Measurements from ENCODE around the gene RAB3B. TPM values are rescaled to one million over a fixed set of nuclear protein-coding genes. Genes with fewer than 3 reads are reported as not detected.

The RAB3B gene
- 12.0 TPM for total RNA-seq

DNA sequence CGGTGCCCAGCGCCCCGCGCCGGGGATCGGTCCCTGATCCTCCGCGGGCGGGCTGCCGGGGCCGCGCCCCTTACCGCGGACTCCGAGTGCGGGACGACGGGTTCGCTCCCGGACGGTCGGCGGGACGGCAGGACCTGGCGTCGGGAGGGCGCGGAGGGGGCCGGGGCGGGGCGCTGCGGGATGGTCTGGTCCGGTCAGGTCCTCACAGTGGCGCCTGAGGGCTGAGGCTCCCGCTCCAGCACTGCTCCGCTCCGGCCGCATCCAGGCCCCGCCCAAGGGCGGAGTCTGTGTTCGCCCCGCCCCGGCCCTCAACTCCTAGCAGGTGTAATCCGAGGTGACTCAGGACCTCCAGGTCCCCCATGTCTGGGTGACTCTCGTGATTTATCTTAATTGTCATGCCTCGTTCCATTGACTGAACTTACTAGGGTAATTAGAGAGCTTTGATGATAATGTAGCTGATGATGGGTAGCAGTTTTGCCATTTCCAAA lies at the start of gene RAB3B:
Gene RAB3B, minus strand, starts transcription at position 223 of the 488 bp plus-strand sequence. CDS start 13,583 bp downstream, outside the sequence.

DNA sequence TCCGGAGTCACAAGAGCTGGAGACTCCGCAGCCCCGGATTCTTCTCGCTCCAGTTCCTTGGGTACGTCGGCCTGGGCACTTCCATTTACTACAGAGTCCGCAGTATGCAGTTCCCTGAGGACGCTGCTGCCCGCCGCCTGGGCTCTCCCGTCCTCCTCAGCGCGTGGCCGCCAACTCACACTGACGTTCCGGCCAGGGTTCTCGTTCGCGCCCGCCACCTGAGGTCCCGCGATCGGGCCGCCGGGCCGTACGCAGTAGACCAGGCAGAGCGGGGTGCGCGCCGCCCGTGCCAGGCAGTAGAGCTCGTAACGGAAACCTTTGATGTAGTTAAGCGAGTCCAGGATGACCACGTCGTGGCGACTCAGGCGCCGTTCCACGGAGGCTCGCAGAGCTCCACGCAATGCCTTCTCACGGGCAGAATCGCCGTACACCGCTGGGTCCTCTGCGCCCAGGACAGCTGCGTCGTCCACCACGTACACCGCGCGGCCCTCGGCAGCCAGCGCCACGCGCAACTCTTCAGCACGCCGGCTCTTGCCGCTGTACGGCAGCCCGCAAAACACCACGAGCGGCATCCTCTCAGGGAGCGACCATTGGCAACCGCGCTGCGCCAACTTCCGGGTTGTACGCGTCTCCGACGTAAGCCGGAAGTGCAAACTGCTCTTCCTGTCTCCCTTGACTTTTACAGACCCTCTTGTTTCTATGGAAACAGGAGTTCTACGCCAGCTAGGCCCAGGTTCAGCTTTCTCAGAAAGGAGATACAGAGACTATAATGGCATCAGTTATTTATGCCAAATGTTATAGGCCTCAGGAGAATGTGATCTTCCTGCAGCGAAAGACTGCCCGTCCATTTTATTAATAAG lies 42.9 kb upstream of the RAB3B start, which contains the start of gene KTI12:
Gene KTI12, minus strand, starts transcription at position 621 of the 860 bp plus-strand sequence. Its CDS starts 49 bp downstream, at position 572.

DNA sequence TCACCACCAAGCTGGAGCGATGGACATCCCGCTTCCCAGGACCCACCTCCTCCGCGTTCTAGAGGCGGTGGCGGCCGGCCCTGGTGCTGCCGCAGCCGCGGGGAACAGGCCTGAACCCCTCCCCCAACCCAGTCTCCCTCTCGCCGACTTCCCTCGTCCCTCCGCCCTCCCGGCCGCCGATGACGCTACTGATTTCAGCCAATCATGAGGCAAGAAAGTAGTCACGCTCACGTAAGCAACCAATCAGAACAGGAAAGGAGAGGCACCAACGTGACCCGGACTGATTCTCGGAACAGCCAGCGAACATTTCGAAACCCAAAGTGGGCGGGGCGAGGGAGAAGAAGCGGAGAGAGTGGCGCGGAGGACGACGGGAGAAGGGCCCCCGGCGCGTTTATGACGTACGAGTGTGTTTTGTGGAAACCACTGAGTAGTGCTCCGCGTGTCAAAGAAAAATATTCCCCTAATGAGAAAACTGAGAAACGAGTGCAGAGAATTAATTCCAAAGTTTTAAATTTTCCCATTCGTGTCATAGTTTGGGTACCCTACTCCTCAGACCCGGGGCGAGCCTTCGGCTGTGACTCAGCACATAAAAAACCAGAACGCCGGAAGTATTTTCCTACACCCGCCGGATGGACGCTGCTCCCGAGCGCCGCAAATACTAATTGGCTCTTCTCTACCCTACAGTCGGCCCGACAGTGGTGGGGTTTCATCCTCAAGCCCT lies 111.7 kb downstream of the RAB3B start, which contains the start of gene NRDC:
Gene NRDC, minus strand, starts transcription at position 112 of the 721 bp plus-strand sequence. CDS start 112 bp downstream, outside the sequence.

Other genes starting within 250 kb of the RAB3B start
- gene NRDC, start 112.0 kb downstream of the RAB3B start, total RNA-seq, result 97.5 TPM
- 10.9 TPM for gene KTI12, start 43.1 kb upstream of the RAB3B start, total RNA-seq
- 25.7 TPM for gene TXNDC12, start 64.5 kb upstream of the RAB3B start, total RNA-seq
- 80.2 TPM for gene BTF3L4, start 65.6 kb upstream of the RAB3B start, total RNA-seq
- gene ZFYVE9, start 151.4 kb upstream of the RAB3B start, total RNA-seq, result 76.0 TPM

All from camera-type eye (tissue), 1 donor.